Measurements from ENCODE around the gene FAM53B.

DNA sequence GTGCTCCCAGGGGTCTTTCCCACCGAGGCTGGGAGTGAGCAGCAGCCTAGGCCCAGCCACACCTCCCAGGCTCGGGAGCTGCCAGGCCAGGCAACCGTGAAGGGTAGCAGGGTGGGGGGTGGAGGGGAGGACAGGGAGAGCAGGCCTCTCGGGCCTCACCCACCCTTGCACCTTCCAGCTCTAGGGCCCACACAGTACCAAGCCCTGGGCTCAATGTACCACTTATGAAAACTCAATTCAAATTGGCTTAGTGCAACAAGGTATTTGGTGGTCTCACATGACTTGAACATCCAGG is 127.4 kb downstream of the FAM53B start:
- TF ChIP-seq POLR2A (IDR thresholded peaks at IDR 0.05; ENCODE audit: low read length) (no peak), GATA1 (IDR thresholded peaks at IDR 0.05; ENCODE audit: low read depth, low read length) (no peak)

Data from erythroblast (primary cell).